GM23338 (cell line): ENCODE measurements around the gene TMIGD2. TPM values are rescaled to one million over a fixed set of nuclear protein-coding genes. Genes with fewer than 3 reads are reported as not detected.

ENCODE experiments used
- ATAC-seq: fragments of 200-7000 bp; cut with Tn5 transposase; 3 replicates; pipeline ENCODE4 v1.9.1; 2020
- DNase-seq: peaks from one replicate; pipeline ENCODE4 v3.0.0-alpha.2; 2015; ENCODE audit warnings: low spot score
- H2AFZ ChIP-seq: fragments of 200-600 bp; sonication (generic); 2 replicates; pipeline ENCODE4 v1.8.0; 2016; ENCODE audit warnings: antibody characterized with exemption, mild to moderate bottlenecking, moderate library complexity
- H3F3A ChIP-seq: fragments of 200-600 bp; sonication (generic); replicated peaks from 2 replicates; pipeline ENCODE4 v1.8.0; 2017; ENCODE audit warnings: antibody characterized with exemption, mixed run types, low read depth
- H3K27ac ChIP-seq: fragments of 200-600 bp; sonication (generic); 2 replicates; pipeline ENCODE4 v1.6.1; 2016; ENCODE audit warnings: low read depth
- H3K27me3 ChIP-seq: fragments of 200-600 bp; sonication (generic); 2 replicates; pipeline ENCODE4 v1.8.0; 2016; ENCODE audit warnings: mild to moderate bottlenecking, mixed run types, moderate library complexity; ENCODE audit not compliant: insufficient read depth
- H3K36me3 ChIP-seq: fragments of 200-600 bp; sonication (generic); 2 replicates; pipeline ENCODE4 v1.8.0; 2016; ENCODE audit warnings: mild to moderate bottlenecking; ENCODE audit not compliant: insufficient read depth
- H3K4me1 ChIP-seq: fragments of 200-600 bp; sonication (generic); 2 replicates; pipeline ENCODE4 v1.8.0; 2016; ENCODE audit warnings: mild to moderate bottlenecking, moderate library complexity; ENCODE audit not compliant: insufficient read depth
- H3K4me2 ChIP-seq: fragments of 200-600 bp; sonication (generic); 2 replicates; pipeline ENCODE4 v1.7.1; 2017; ENCODE audit warnings: mixed run types
- H3K4me3 ChIP-seq: fragments of 200-600 bp; sonication (generic); 2 replicates; pipeline ENCODE4 v1.6.1; 2016; ENCODE audit warnings: mixed run types
- H3K79me2 ChIP-seq: fragments of 200-600 bp; sonication (generic); replicated peaks from 2 replicates; pipeline ENCODE4 v1.8.0; 2017; ENCODE audit warnings: mild to moderate bottlenecking; ENCODE audit not compliant: insufficient read depth
- H3K9me2 ChIP-seq: fragments of 200-600 bp; sonication (generic); 2 replicates; pipeline ENCODE4 v1.8.0; 2017; ENCODE audit not compliant: insufficient read depth
- H4K20me1 ChIP-seq: fragments of 200-600 bp; sonication (generic); replicated peaks from 2 replicates; pipeline ENCODE4 v1.8.0; 2017; ENCODE audit warnings: mild to moderate bottlenecking; ENCODE audit not compliant: insufficient read depth
- H3K27ac Mint-ChIP-seq: 2 replicates; pipeline ENCODE4 v1.8.0; 2020; ENCODE audit warnings: inconsistent platforms, mild to moderate bottlenecking, moderate library complexity, mixed read lengths
- H3K27me3 Mint-ChIP-seq: 3 replicates; pipeline ENCODE4 v1.8.0; 2022; ENCODE audit warnings: low read depth, mild to moderate bottlenecking, moderate library complexity, mixed read lengths, inconsistent platforms; ENCODE audit not compliant: insufficient read depth, poor library complexity
- H3K36me3 Mint-ChIP-seq: 3 replicates; pipeline ENCODE4 v1.8.0; 2021; ENCODE audit warnings: low read depth, mild to moderate bottlenecking, inconsistent platforms, moderate library complexity, mixed read lengths
- H3K4me1 Mint-ChIP-seq: 3 replicates; pipeline ENCODE4 v1.8.0; 2020; ENCODE audit warnings: mild to moderate bottlenecking, inconsistent platforms, mixed read lengths
- H3K4me3 Mint-ChIP-seq: 3 replicates; pipeline ENCODE4 v1.8.0; 2021; ENCODE audit warnings: moderate library complexity, mild to moderate bottlenecking, inconsistent platforms, mixed read lengths
- H3K9me3 Mint-ChIP-seq: 3 replicates; pipeline ENCODE4 v1.8.0; 2020; ENCODE audit warnings: moderate library complexity, mild to moderate bottlenecking, inconsistent platforms, mixed read lengths
- CREB1 ChIP-seq: fragments of 250-450 bp; sonication (Bioruptor Pico); IDR thresholded peaks from 2 replicates; pipeline ENCODE4 v1.5.0; 2020; ENCODE audit warnings: low read depth, mild to moderate bottlenecking, moderate library complexity
- CTCF ChIP-seq, 2 experiments: fragments of 200-600 bp in 1 of 2; sonication (generic) in 1 of 2; conservative IDR thresholded peaks; 2 replicates each; pipeline versions ENCODE4 v1.5.1 to v1.6.1; 2016 to 2017; ENCODE audit warnings: antibody characterized with exemption in 2 of 2, low read depth in 2 of 2, mild to moderate bottlenecking in 2 of 2, moderate library complexity in 1 of 2
- ETS1 ChIP-seq: IDR thresholded peaks from 2 replicates; pipeline ENCODE4 v1.6.1; 2016; ENCODE audit warnings: antibody characterized with exemption
- NANOG ChIP-seq: IDR thresholded peaks from 2 replicates; pipeline ENCODE4 v1.6.1; 2016; ENCODE audit warnings: antibody characterized with exemption, borderline replicate concordance
- POLR2AphosphoS5 ChIP-seq: IDR thresholded peaks from 2 replicates; pipeline ENCODE4 v1.6.1; 2016; ENCODE audit warnings: antibody characterized with exemption, low read depth
- ZNF114 ChIP-seq: fragments of 250-450 bp; sonication (Bioruptor Pico); IDR thresholded peaks from 2 replicates; pipeline ENCODE4 v1.5.0; 2020; ENCODE audit warnings: mild to moderate bottlenecking, moderate library complexity
- ZNF462 ChIP-seq: fragments of 250-450 bp; sonication (Bioruptor Pico); IDR thresholded peaks from 2 replicates; pipeline ENCODE4 v1.5.0; 2020; ENCODE audit warnings: mild to moderate bottlenecking, moderate library complexity
- polyA plus RNA-seq: library from polyadenylated mRNA; unstranded; fragments of >200 nt; fragmentation: Nextera tagmentation; extraction: Ambion mirVana; gene quantifications from 2 replicates; pipeline ENCODE4 v1.2.1, GENCODE V29; 2016
- total RNA-seq: library from RNA; depleted of rRNA; stranded (reverse); fragments of >200 nt; shearing (Covaris generic); gene quantifications from 2 replicates; pipeline ENCODE4 v1.2.3, GENCODE V29; 2014

Gene TMIGD2
- total and polyA plus RNA-seq, 2 experiments from 2014 or later: 0.76 to 0.79 TPM

GRCh38 chr19:4316956-4317355, 14.8 kb upstream of the TMIGD2 start:
- TF ChIP-seq CREB1 (CRISPR knock-in tag) (no peak), ETS1 (no peak), CTCF (conservative IDR thresholded peaks at IDR 0.05; ENCODE audit: low read depth in 2 of 2) (no peak)
- no peak overlapping the region for H3K27ac ChIP-seq
- no peak overlapping the region for H3K27ac Mint-ChIP-seq

GRCh38 chr19:4313847-4314490, 11.8 kb upstream of the TMIGD2 start:
- H3K27ac ChIP-seq: no peak overlapping the region
- TF ChIP-seq ETS1: no peak
- TF ChIP-seq NANOG: no peak
- no peak for TF ChIP-seq ZNF114 (CRISPR knock-in tag)
- TF ChIP-seq POLR2AphosphoS5: no peak
- no peak for TF ChIP-seq ZNF462
- no peaks in the 10 kb centered on the region; the same call in 1 of the 2 replicates for H4K20me1 ChIP-seq
- H3K27me3 ChIP-seq: no peaks in the 10 kb centered on the region
- Mint-ChIP-seq H3K27ac (no peak overlapping the region), H3K9me3 (peaks cover 6% of the 10 kb centered on the region), H3K27me3 (peaks cover 7% of the 10 kb centered on the region), H3K4me1 (no peaks in the 10 kb centered on the region), H3K4me3 (no peak overlapping the region), H3K36me3 (peaks cover 74% of the 10 kb centered on the region)
- no peaks in the 10 kb centered on the region for H3K4me1 ChIP-seq
- no peaks in the 10 kb centered on the region; the same call in 1 of the 2 replicates for H3F3A ChIP-seq
- H3K79me2 ChIP-seq: no peaks in the 10 kb centered on the region
- no peak overlapping the region for H3K4me3 ChIP-seq
- H3K4me2 ChIP-seq: no peak overlapping the region
- H2AFZ ChIP-seq: no peak overlapping the region
- no peaks in the 10 kb centered on the region for H3K9me2 ChIP-seq
- no peak for ATAC-seq
- no peak for DNase-seq
- peaks cover 8% of the 10 kb centered on the region; the same call in 1 of the 2 replicates for H3K36me3 ChIP-seq

More at GRCh38 chr19:4316956-4317355, 14.8 kb upstream of the TMIGD2 start:
- Histone ChIP-seq H3K4me1 (no peaks in the 10 kb centered on the region), H3K79me2 (no peaks in the 10 kb centered on the region), H2AFZ (no peak overlapping the region), H3F3A (no peaks in the 10 kb centered on the region), H3K9me2 (no peaks in the 10 kb centered on the region), H4K20me1 (no peaks in the 10 kb centered on the region; the same call in 1 of the 2 replicates), H3K36me3 (peaks cover 3% of the 10 kb centered on the region; the same call in 1 of the 2 replicates), H3K27me3 (no peaks in the 10 kb centered on the region), H3K4me2 (no peak overlapping the region), H3K4me3 (no peak overlapping the region)
- H3K9me3 Mint-ChIP-seq: peaks cover 30% of the 10 kb centered on the region
- peaks cover 74% of the 10 kb centered on the region for H3K36me3 Mint-ChIP-seq
- no peaks in the 10 kb centered on the region for H3K4me1 Mint-ChIP-seq
- ATAC-seq (no peak), DNase-seq (no peak)
- no peak overlapping the region for H3K4me3 Mint-ChIP-seq
- H3K27me3 Mint-ChIP-seq: peaks cover 13% of the 10 kb centered on the region
